Ishikawa (cell line): ENCODE results near the gene SYDE1.

Experiments
- EP300 ChIP-seq: IDR thresholded peaks from 2 replicates; pipeline ENCODE4 v1.6.1; 2012; ENCODE audit warnings: borderline replicate concordance
- MAX ChIP-seq: IDR thresholded peaks from 2 replicates; pipeline ENCODE4 v1.6.1; 2012
- YY1 ChIP-seq: IDR thresholded peaks from 2 replicates; pipeline ENCODE4 v1.6.1; 2012; ENCODE audit warnings: low read depth

GRCh38 chr19:15123900-15124299, 16.7 kb downstream of the SYDE1 start:
- TF ChIP-seq YY1 (no peak), MAX (no peak), EP300 (no peak)
